GM18951 (cell line): ENCODE measurements around the gene DCUN1D2.

Experiments used
- POLR2A ChIP-seq: IDR thresholded peaks from 4 replicates; pipeline ENCODE4 v1.6.1; 2011; ENCODE audit warnings: mild to moderate bottlenecking; ENCODE audit not compliant: insufficient read length, insufficient read depth; ENCODE audit errors: extremely low read depth
- in situ Hi-C: fragments of 300-500 bp; cut with MboI; formaldehyde crosslinking; loops from one replicate; pipeline ENCODE4 v1.12.0; 2022; ENCODE audit warnings: low sequenced_read_pairs, mixed read lengths, inconsistent platforms; ENCODE audit not compliant: unreplicated experiment

Gene DCUN1D2

DNA sequence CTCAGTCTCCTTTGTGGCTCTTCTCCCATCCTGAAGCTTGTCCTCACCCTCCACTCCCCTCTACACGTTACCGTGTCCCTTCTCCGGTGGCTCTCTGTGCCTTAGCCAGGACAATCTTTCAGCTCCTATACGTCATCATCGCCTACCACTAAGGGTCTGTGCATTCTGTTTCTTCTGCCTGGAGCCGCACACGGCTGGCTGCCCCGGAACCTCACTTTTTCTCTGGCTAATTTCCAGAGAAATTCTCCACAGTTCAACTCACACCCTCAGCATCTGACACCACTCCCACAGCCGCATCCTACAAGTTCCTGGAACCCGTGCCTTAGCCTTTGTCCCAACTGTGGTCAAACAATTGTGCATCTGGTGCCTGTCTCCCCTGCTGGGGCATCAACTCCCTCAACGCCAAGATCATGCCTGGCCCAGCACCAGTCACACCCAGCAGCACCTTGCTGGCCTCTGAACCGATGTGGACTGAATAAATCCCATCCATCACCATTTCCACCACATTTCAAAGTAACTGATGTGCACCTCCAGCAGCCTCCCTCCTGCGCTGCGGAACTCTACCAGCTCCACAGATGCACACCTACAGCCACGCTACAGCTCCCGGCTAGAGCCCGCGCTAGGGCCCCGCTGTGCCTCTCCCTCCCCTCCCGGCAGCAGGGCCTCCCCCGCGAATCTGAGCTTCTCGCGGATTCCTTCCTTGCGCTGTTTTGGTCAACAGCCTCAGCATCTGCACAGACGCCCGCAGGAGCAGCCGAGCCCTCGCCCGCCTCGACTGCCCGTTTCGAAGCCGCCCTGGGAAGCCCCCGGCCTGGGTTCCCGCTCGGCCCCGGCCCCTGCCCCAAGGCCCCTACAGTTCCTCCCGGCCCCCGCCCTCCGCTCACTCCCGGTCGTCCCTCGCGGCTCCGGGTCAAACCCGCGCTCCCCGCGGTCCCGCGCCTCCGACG is 689 bp downstream of the DCUN1D2 start:
- in situ Hi-C loops, result no loop called here

DNA sequence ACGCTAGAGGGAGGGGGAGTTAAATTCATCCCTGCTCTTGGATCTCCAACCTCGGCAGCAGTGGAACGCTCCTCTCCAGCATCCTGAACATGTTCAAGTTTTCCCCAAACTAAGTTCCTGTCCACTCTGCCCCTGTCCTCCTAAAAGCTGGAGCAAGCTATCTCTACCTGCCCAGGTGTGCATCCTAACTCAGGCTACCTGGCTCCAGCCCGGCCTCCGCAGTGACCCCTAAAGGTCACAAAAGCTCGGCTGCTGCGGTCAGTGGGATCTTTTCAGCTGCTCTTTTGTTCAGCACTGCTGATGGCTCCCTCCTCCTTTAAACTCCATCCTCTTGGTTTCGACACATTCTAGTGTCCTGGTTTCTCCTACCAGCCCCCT is 1.4 kb downstream of the DCUN1D2 start:
- no peak for TF ChIP-seq POLR2A
- in situ Hi-C loops, result no loop called here

More for the DNA sequence above, 689 bp downstream of the DCUN1D2 start:
- no peak for TF ChIP-seq POLR2A

- in situ Hi-C loops, result no loop called here
- TF ChIP-seq POLR2A, result no peak
Observed at GRCh38 chr13:113488283-113488682, 2.2 kb downstream of the DCUN1D2 start.

DNA sequence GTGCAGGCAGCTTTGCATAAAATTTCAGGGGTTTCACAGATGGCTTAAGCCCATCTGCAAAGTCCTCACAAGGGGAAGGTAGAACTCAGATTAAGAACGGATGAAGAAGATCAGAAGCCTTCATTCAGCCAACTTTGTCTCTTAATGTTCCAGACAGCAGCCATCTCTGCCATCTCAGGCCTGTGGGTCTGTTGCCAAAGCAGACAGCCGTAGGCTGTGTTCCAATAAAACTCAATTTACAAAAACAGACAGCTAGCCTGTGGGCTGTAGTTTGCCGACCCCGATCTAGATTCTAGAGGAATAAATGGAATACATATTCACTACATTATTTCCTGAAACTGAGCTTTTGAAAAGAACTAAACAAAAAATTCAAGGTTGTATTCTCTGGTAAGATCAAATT is 3.8 kb downstream of the DCUN1D2 start:
- in situ Hi-C loops, result no loop called here

GRCh38 chr13:113485545-113485944 is 5.0 kb downstream of the DCUN1D2 start:
- in situ Hi-C loops, result no loop called here

More for the DNA sequence above, 3.8 kb downstream of the DCUN1D2 start:
- no peak for TF ChIP-seq POLR2A

DNA sequence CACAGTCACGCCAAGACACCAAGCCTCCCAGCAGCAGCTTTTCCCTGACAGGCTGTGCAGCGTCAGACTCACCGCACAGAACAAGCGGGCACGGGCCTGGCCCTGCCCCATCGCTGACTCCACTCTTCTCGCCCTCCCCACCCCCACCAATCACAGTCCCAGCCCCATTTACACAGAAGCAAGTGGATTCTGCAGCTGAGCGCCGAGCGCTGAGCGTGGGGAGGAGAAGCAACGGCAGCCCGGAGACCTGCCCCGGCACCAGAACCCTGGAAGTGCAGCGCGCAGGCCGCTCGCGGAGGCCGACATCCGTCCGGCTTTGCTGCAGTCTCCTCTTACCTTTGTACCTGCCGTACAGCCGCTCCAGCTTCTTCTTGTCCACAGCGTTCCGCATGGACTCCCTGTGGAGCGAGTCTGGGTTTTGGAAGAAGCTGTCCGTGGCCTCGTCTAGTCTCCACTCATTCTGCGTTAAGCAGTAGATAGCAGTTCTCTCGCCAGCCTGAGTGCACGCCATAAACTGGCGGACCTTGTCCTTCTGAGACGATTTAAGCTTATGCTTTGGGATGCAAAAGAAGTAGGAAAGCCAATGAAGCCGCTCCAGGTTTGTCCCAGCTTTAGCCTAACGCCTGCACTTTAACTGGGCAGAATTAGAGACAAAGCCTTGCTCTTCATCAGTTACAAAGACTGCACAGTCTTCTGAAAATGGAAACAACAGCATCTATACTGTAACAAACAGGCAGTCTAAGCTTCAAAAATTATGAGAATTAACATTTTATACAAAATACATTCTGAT is 6.8 kb downstream of the DCUN1D2 start:
- TF ChIP-seq POLR2A, result no peak
- in situ Hi-C loops, result no loop called here

More at GRCh38 chr13:113485545-113485944, 5.0 kb downstream of the DCUN1D2 start:
- no peak for TF ChIP-seq POLR2A

DNA sequence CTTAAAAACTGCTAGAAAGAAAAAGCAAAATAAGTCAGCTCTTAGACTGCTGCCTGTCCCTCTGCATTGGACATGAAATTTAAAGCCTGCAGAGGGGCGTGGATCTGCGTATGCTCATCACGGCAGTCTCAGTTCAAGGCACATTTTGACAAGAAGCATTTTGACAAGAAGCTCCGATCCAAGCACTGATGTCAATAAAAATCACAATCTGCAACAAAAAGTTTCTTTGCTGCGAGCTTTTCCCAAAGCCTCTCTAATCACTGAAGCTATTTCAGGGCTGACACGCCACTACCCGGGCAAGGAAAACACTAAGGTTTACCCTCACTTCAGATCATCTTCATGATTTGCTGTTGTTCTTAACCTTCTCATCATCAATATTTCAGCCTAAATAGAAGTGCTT is 7.4 kb downstream of the DCUN1D2 start:
- no peak for TF ChIP-seq POLR2A

DNA sequence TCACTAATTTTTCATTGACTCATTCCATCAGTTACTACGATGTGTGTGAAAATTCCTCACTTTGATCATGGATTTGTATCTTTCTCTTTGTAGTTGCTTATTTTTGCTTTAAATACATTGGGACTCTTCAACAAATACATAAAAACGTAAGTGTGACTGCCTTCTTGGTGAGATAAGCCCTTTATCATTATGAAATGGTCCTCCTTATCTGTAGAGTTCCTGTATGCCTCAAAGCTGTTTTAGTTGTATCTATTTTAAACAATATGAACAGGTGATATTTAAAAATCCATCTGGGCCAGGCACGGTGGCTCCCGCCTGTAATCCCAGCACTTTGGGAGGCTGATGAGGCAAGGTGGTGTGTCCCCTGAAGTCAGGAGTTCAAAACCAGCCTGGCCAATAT is 11.3 kb downstream of the DCUN1D2 start:
- TF ChIP-seq POLR2A, result no peak
- in situ Hi-C loops, result no loop called here

More for the DNA sequence above, 7.4 kb downstream of the DCUN1D2 start:
- in situ Hi-C loops, result no loop called here

DNA sequence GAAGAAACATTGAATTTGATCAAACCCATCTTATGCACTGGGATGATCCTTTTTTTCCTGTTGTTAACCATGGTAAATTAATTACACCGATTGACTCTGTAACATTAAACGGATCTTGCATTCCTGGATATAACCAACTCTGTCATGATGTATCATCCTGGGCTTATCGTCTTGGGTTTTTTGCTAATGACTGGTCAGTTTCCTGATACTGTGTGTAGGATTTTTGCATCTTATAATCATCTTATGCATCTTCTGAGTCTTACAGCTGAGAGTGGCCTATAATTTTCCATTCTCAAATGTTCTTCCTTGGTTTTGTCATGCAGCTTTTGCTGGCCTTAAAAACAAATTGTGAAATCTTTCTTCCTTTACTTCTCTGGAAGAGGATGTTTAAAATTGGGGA is 12.8 kb downstream of the DCUN1D2 start:
- in situ Hi-C loops, result no loop called here

DNA sequence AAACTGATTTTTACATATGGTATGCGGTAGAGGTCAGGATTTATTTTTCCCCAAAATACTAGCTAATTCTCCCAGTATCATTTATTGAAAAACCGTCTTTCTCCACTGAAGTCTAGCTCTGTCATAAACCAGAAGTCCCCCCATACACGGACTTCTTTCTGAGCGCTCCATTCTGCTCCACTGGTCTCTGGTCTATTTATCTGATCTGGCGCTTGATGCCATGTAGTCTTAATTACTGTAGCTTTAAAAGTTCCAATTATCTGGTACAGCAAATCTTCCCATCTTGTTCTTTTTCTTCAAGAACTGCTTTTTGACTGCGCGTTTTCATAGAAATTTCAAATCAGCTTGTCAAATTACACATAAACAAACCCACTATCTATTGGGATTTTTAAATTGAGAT is 13.7 kb downstream of the DCUN1D2 start:
- TF ChIP-seq POLR2A, result no peak
- in situ Hi-C loops, result no loop called here

More for the DNA sequence above, 12.8 kb downstream of the DCUN1D2 start:
- no peak for TF ChIP-seq POLR2A

GRCh38 chr13:113475911-113476310 is 14.6 kb downstream of the DCUN1D2 start:
- in situ Hi-C loops, result no loop called here
- TF ChIP-seq POLR2A, result no peak

DNA sequence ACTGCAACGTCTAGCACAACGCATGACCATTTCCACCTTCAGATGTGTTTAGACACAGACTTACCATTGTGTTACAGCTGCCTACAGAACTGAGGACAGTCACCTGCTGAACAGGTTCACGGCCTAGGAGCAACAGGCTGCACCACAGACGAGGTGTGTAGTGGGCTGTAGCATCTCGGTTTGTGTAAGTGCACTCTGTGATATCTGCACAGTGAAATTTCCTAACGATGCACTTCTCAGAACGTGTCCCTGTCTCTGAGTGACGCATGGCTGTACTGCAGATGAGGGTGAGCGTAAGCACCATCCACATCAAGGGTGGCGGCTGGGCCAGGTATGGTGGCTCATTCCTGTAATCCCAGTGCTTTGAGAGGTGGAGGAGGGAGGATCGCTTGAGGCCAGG is 15.2 kb downstream of the DCUN1D2 start:
- in situ Hi-C loops, result no loop called here
- TF ChIP-seq POLR2A, result no peak

DNA sequence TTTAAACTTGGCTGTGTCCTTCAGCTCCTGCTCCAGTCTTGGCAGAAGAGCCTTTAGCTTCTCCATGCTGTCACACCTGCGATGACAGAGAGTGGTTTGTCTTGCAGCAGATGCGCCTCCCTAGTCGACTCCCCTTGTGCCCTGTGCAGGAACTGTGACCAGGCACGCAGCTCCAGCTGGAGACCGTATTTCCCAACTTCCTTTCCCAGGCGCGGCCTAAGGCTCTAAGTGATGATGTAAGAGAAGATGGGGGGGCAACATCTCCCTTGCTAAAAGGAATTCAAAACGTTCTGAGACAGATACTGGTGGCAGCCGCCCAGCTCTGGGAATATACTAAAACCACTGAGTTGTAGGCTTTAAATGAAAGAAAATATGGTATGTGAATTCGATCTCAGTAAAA is 16.3 kb downstream of the DCUN1D2 start:
- no peak for TF ChIP-seq POLR2A
- in situ Hi-C loops, result no loop called here
